SU-DHL-6 (cell line): ENCODE measurements around the gene SLC25A47.

ENCODE experiments used
- CTCF ChIP-seq: fragments of 200-600 bp; sonication (generic); IDR thresholded peaks from one replicate; pipeline ENCODE4 v1.5.1; 2017; ENCODE audit warnings: antibody characterized with exemption, mild to moderate bottlenecking, low read length, moderate library complexity; ENCODE audit not compliant: insufficient read depth, poor library complexity, severe bottlenecking
- EZH2phosphoT487 ChIP-seq: fragments of 200-600 bp; sonication (generic), shearing (Covaris generic); conservative IDR thresholded peaks from 2 replicates; pipeline ENCODE4 v1.6.1; 2018; ENCODE audit warnings: mild to moderate bottlenecking, antibody characterized with exemption, low read length, moderate library complexity, mixed read lengths

GRCh38 chr14:100364403-100364802 lies 41.3 kb downstream of the SLC25A47 start:
- TF ChIP-seq CTCF (no peak), EZH2phosphoT487 (no peak)
